ENCODE measurements around the gene CDS2. TPM values are rescaled to one million over a fixed set of nuclear protein-coding genes. Genes with fewer than 3 reads are reported as not detected.

The CDS2 gene
- polyA plus RNA-seq, 4 donors: 2.9 to 17.3 (median 9.1) TPM

GRCh38 chr20:5172167-5172601, 45.4 kb downstream of the CDS2 start:
- DNase-seq (no peak), FAIRE-seq (no peak)
- WGBS, 3 donors: 69 to 90% (median 80%) methylated on average over 8 of the region's 8 CpGs
- no peaks in the 10 kb centered on the region for H3K27me3 ChIP-seq (ENCODE audit: control insufficient read depth in 3 of 3, insufficient read depth in 3 of 3, low read length in 3 of 3)
- no peaks in the 10 kb centered on the region for H3K9me3 ChIP-seq (ENCODE audit: control insufficient read depth in 2 of 2, insufficient read depth in 1 of 2, low read depth in 1 of 2, low read length in 1 of 2)
- peaks cover 0 to 46% (median 0%) of the 10 kb centered on the region in 3 donors for H3K36me3 ChIP-seq (ENCODE audit: control insufficient read depth in 3 of 3, insufficient read depth in 2 of 3, low read depth in 1 of 3, low read length in 3 of 3)
- H3K4me3 ChIP-seq (ENCODE audit: low read depth in 1 of 3, low read length in 3 of 3): no peak overlapping the region
- peaks cover 0 to 6% (median 3%) of the 10 kb centered on the region in 3 donors for H3K4me1 ChIP-seq (ENCODE audit: control insufficient read depth in 3 of 3, insufficient read depth in 2 of 3, low read depth in 1 of 3, low read length in 2 of 3)
- H3K27ac ChIP-seq (ENCODE audit: low read depth in 1 of 3, low read length in 2 of 3): no peak overlapping the region

GRCh38 chr20:5172903-5173463, 46.2 kb downstream of the CDS2 start:
- H3K27me3 ChIP-seq (ENCODE audit: control insufficient read depth in 3 of 3, insufficient read depth in 3 of 3, low read length in 3 of 3): no peaks in the 10 kb centered on the region
- peaks cover 0 to 53% (median 3%) of the 10 kb centered on the region in 3 donors for H3K36me3 ChIP-seq (ENCODE audit: control insufficient read depth in 3 of 3, insufficient read depth in 2 of 3, low read depth in 1 of 3, low read length in 3 of 3)
- peaks cover 0 to 6% (median 3%) of the 10 kb centered on the region in 3 donors for H3K4me1 ChIP-seq (ENCODE audit: control insufficient read depth in 3 of 3, insufficient read depth in 2 of 3, low read depth in 1 of 3, low read length in 2 of 3)
- FAIRE-seq: no peak
- H3K9me3 ChIP-seq (ENCODE audit: control insufficient read depth in 2 of 2, insufficient read depth in 1 of 2, low read depth in 1 of 2, low read length in 1 of 2): no peaks in the 10 kb centered on the region
- 90 to 91% (median 91%) methylated on average over 8 of the region's 8 CpGs for WGBS, 3 donors
- no peak for DNase-seq
- no peak overlapping the region for H3K27ac ChIP-seq (ENCODE audit: low read depth in 1 of 3, low read length in 2 of 3)
- no peak overlapping the region for H3K4me3 ChIP-seq (ENCODE audit: low read depth in 1 of 3, low read length in 3 of 3)

GRCh38 chr20:5173751-5174150, 46.9 kb downstream of the CDS2 start:
- no peaks in the 10 kb centered on the region for H3K27me3 ChIP-seq (ENCODE audit: control insufficient read depth in 3 of 3, insufficient read depth in 3 of 3, low read length in 3 of 3)

GRCh38 chr20:5177071-5177470, 50.3 kb downstream of the CDS2 start:
- Histone ChIP-seq H3K4me1 (ENCODE audit: control insufficient read depth in 3 of 3, insufficient read depth in 2 of 3, low read depth in 1 of 3, low read length in 2 of 3) (no peaks in the 10 kb centered on the region), H3K27ac (ENCODE audit: low read depth in 1 of 3, low read length in 2 of 3) (no peak overlapping the region), H3K4me3 (ENCODE audit: low read depth in 1 of 3, low read length in 3 of 3) (no peak overlapping the region), H3K27me3 (ENCODE audit: control insufficient read depth in 3 of 3, insufficient read depth in 3 of 3, low read length in 3 of 3) (no peaks in the 10 kb centered on the region), H3K36me3 (ENCODE audit: control insufficient read depth in 3 of 3, insufficient read depth in 2 of 3, low read depth in 1 of 3, low read length in 3 of 3) (peaks cover 3 to 49% (median 4%) of the 10 kb centered on the region in 3 donors), H3K9me3 (ENCODE audit: control insufficient read depth in 2 of 2, insufficient read depth in 1 of 2, low read depth in 1 of 2, low read length in 1 of 2) (no peaks in the 10 kb centered on the region)
- no peak for FAIRE-seq
- DNase-seq: no peak
- WGBS, 3 donors: 89 to 97% (median 93%) methylated on average over 6 of the region's 6 CpGs

More at GRCh38 chr20:5173751-5174150, 46.9 kb downstream of the CDS2 start:
- FAIRE-seq (no peak), DNase-seq (no peak)
- Histone ChIP-seq H3K4me1 (ENCODE audit: control insufficient read depth in 3 of 3, insufficient read depth in 2 of 3, low read depth in 1 of 3, low read length in 2 of 3) (peaks cover 0 to 3% (median 2%) of the 10 kb centered on the region in 3 donors), H3K4me3 (ENCODE audit: low read depth in 1 of 3, low read length in 3 of 3) (no peak overlapping the region), H3K9me3 (ENCODE audit: control insufficient read depth in 2 of 2, insufficient read depth in 1 of 2, low read depth in 1 of 2, low read length in 1 of 2) (no peaks in the 10 kb centered on the region), H3K27ac (ENCODE audit: low read depth in 1 of 3, low read length in 2 of 3) (no peak overlapping the region), H3K36me3 (ENCODE audit: control insufficient read depth in 3 of 3, insufficient read depth in 2 of 3, low read depth in 1 of 3, low read length in 3 of 3) (peaks cover 1 to 57% (median 3%) of the 10 kb centered on the region in 3 donors)
- 67 to 86% (median 82%) methylated on average over 4 of the region's 4 CpGs for WGBS, 3 donors

GRCh38 chr20:5178046-5178445, 51.2 kb downstream of the CDS2 start:
- Histone ChIP-seq H3K27me3 (ENCODE audit: control insufficient read depth in 3 of 3, insufficient read depth in 3 of 3, low read length in 3 of 3) (no peaks in the 10 kb centered on the region), H3K9me3 (ENCODE audit: control insufficient read depth in 2 of 2, insufficient read depth in 1 of 2, low read depth in 1 of 2, low read length in 1 of 2) (no peaks in the 10 kb centered on the region), H3K27ac (ENCODE audit: low read depth in 1 of 3, low read length in 2 of 3) (no peak overlapping the region), H3K4me3 (ENCODE audit: low read depth in 1 of 3, low read length in 3 of 3) (no peak overlapping the region), H3K36me3 (ENCODE audit: control insufficient read depth in 3 of 3, insufficient read depth in 2 of 3, low read depth in 1 of 3, low read length in 3 of 3) (peaks cover 3 to 48% (median 4%) of the 10 kb centered on the region in 3 donors), H3K4me1 (ENCODE audit: control insufficient read depth in 3 of 3, insufficient read depth in 2 of 3, low read depth in 1 of 3, low read length in 2 of 3) (no peaks in the 10 kb centered on the region)
- FAIRE-seq (no peak), DNase-seq (no peak)
- WGBS, 3 donors: 87 to 94% (median 90%) methylated on average over 3 of the region's 3 CpGs

GRCh38 chr20:5180421-5180820, 53.6 kb downstream of the CDS2 start:
- H3K27ac ChIP-seq (ENCODE audit: low read depth in 1 of 3, low read length in 2 of 3): no peak overlapping the region
- no peaks in the 10 kb centered on the region for H3K4me1 ChIP-seq (ENCODE audit: control insufficient read depth in 3 of 3, insufficient read depth in 2 of 3, low read depth in 1 of 3, low read length in 2 of 3)
- peaks cover 3 to 39% (median 10%) of the 10 kb centered on the region in 3 donors for H3K36me3 ChIP-seq (ENCODE audit: control insufficient read depth in 3 of 3, insufficient read depth in 2 of 3, low read depth in 1 of 3, low read length in 3 of 3)
- WGBS, 3 donors: 71 to 89% (median 83%) methylated on average over 1 of the region's 1 CpG
- no peaks in the 10 kb centered on the region for H3K9me3 ChIP-seq (ENCODE audit: control insufficient read depth in 2 of 2, insufficient read depth in 1 of 2, low read depth in 1 of 2, low read length in 1 of 2)
- H3K27me3 ChIP-seq (ENCODE audit: control insufficient read depth in 3 of 3, insufficient read depth in 3 of 3, low read length in 3 of 3): no peaks in the 10 kb centered on the region
- no peak for FAIRE-seq
- no peak overlapping the region for H3K4me3 ChIP-seq (ENCODE audit: low read depth in 1 of 3, low read length in 3 of 3)
- no peak for DNase-seq

- Histone ChIP-seq H3K27ac (ENCODE audit: low read depth in 1 of 3, low read length in 2 of 3) (no peak overlapping the region), H3K9me3 (ENCODE audit: control insufficient read depth in 2 of 2, insufficient read depth in 1 of 2, low read depth in 1 of 2, low read length in 1 of 2) (no peaks in the 10 kb centered on the region), H3K36me3 (ENCODE audit: control insufficient read depth in 3 of 3, insufficient read depth in 2 of 3, low read depth in 1 of 3, low read length in 3 of 3) (peaks cover 3 to 40% (median 12%) of the 10 kb centered on the region in 3 donors), H3K27me3 (ENCODE audit: control insufficient read depth in 3 of 3, insufficient read depth in 3 of 3, low read length in 3 of 3) (no peaks in the 10 kb centered on the region), H3K4me1 (ENCODE audit: control insufficient read depth in 3 of 3, insufficient read depth in 2 of 3, low read depth in 1 of 3, low read length in 2 of 3) (no peaks in the 10 kb centered on the region), H3K4me3 (ENCODE audit: low read depth in 1 of 3, low read length in 3 of 3) (no peak overlapping the region)
- FAIRE-seq (no peak), DNase-seq (no peak)
- 77 to 94% (median 88%) methylated on average over 3 of the region's 3 CpGs for WGBS, 3 donors
These were observed 54.1 kb downstream of the CDS2 start for GRCh38 chr20:5180933-5181332.

GRCh38 chr20:5181492-5181891, 54.7 kb downstream of the CDS2 start:
- peaks cover 3 to 41% (median 12%) of the 10 kb centered on the region in 3 donors for H3K36me3 ChIP-seq (ENCODE audit: control insufficient read depth in 3 of 3, insufficient read depth in 2 of 3, low read depth in 1 of 3, low read length in 3 of 3)
- H3K27me3 ChIP-seq (ENCODE audit: control insufficient read depth in 3 of 3, insufficient read depth in 3 of 3, low read length in 3 of 3): no peaks in the 10 kb centered on the region
- no peak overlapping the region for H3K27ac ChIP-seq (ENCODE audit: low read depth in 1 of 3, low read length in 2 of 3)
- WGBS, 3 donors: 77 to 87% (median 85%) methylated on average over 2 of the region's 2 CpGs
- FAIRE-seq: no peak
- H3K4me1 ChIP-seq (ENCODE audit: control insufficient read depth in 3 of 3, insufficient read depth in 2 of 3, low read depth in 1 of 3, low read length in 2 of 3): no peaks in the 10 kb centered on the region
- no peaks in the 10 kb centered on the region for H3K9me3 ChIP-seq (ENCODE audit: control insufficient read depth in 2 of 2, insufficient read depth in 1 of 2, low read depth in 1 of 2, low read length in 1 of 2)
- DNase-seq: no peak
- H3K4me3 ChIP-seq (ENCODE audit: low read depth in 1 of 3, low read length in 3 of 3): no peak overlapping the region

- DNase-seq (no peak), FAIRE-seq (no peak)
- Histone ChIP-seq H3K27me3 (ENCODE audit: control insufficient read depth in 3 of 3, insufficient read depth in 3 of 3, low read length in 3 of 3) (no peaks in the 10 kb centered on the region), H3K4me1 (ENCODE audit: control insufficient read depth in 3 of 3, insufficient read depth in 2 of 3, low read depth in 1 of 3, low read length in 2 of 3) (no peaks in the 10 kb centered on the region), H3K36me3 (ENCODE audit: control insufficient read depth in 3 of 3, insufficient read depth in 2 of 3, low read depth in 1 of 3, low read length in 3 of 3) (peaks cover 3 to 44% (median 12%) of the 10 kb centered on the region in 3 donors), H3K27ac (ENCODE audit: low read depth in 1 of 3, low read length in 2 of 3) (no peak overlapping the region), H3K4me3 (ENCODE audit: low read depth in 1 of 3, low read length in 3 of 3) (no peak overlapping the region), H3K9me3 (ENCODE audit: control insufficient read depth in 2 of 2, insufficient read depth in 1 of 2, low read depth in 1 of 2, low read length in 1 of 2) (no peaks in the 10 kb centered on the region)
These were observed 55.1 kb downstream of the CDS2 start for GRCh38 chr20:5181958-5182357.
